HG03025 (cell line): Measurements from ENCODE around the gene STRA8.

ENCODE experiments used
- ATAC-seq: cut with Tn5 transposase; IDR thresholded peaks from one replicate; pipeline ENCODE4 v1.9.1; 2021; ENCODE audit warnings: mild to moderate bottlenecking, moderate library complexity; ENCODE audit not compliant: unreplicated experiment, low FRiP score

Gene STRA8

GRCh38 chr7:135300913-135301765 lies 67.5 kb downstream of the STRA8 start:
- ATAC-seq: no peak
